GM12892 (cell line): ENCODE results near the gene EHBP1. TPM values are rescaled to one million over a fixed set of nuclear protein-coding genes. Genes with fewer than 3 reads are reported as not detected.

Experiments
- DNase-seq: peaks from one replicate; pipeline ENCODE4 v3.0.0; 2011; ENCODE audit not compliant: insufficient read length
- FAIRE-seq: peaks from 2 replicates; lab custom pipeline; 2011; peaks lifted over from hg19 to GRCh38; lab: Jason Lieb, UNC
- POLR2A ChIP-seq: IDR thresholded peaks from 2 replicates; pipeline ENCODE4 v1.6.1; 2011; ENCODE audit warnings: low read depth, low read length, control low read depth
- POLR2AphosphoS5 ChIP-seq: IDR thresholded peaks from 2 replicates; pipeline ENCODE4 v1.6.1; 2011; ENCODE audit warnings: low read depth, low read length, control low read depth
- TAF1 ChIP-seq: IDR thresholded peaks from 2 replicates; pipeline ENCODE4 v1.6.1; 2011; ENCODE audit warnings: low read depth, mild to moderate bottlenecking, control low read depth, low read length, borderline replicate concordance
- polyA plus RNA-seq: library from polyadenylated mRNA; unstranded; fragments of >200 nt; gene quantifications from one replicate; pipeline ENCODE4 v1.2.1, GENCODE V29; 2012; ENCODE audit warnings: missing spikeins, inconsistent platforms; ENCODE audit not compliant: missing spikeins

Gene EHBP1
- 13.9 TPM for polyA plus RNA-seq

DNA sequence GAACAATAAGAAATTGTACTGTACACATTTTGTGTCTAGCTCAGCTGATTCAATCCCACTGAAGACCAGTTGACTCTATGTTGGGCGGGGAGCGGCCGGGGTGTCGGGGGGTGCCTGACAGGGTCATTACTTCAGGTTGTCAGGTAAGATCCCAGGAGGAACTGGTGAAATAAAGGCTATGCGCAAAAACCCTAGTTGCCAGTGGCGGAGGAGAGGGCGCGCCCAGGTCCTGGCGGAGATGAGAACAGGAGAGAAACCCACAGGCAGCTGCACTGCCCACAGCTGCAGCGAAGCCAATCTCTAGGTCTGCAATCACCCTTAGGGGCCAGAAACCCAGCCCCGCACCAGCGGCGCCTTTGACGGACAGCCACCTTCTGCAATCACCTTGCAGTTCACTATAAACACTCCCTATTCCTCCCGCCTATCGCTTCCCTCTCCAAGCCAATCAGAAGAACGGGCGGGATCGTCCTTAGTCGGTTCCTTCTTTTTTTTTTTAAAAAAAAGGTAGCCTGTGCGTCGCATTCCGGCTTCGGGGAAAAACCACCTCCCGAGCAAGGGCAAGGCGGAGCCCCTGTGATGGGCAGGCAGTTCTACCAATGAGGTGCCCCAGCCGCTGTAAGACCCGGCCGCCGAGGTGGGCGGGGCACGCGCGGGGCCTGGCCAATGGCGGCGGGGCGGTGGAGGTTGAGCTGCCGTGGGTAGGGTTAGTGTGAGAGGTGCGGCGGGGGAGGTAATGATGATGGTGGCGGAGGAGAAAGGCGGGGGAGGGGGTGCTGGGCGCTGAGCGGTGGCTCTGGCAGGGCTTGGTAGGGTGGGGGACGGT is at the start of gene EHBP1:
TSS of gene EHBP1 (plus strand) at position 707 of the 823 bp plus-strand sequence. CDS start 1,479 bp downstream, outside the sequence.
- FAIRE-seq, result peak; percentile 96

DNA sequence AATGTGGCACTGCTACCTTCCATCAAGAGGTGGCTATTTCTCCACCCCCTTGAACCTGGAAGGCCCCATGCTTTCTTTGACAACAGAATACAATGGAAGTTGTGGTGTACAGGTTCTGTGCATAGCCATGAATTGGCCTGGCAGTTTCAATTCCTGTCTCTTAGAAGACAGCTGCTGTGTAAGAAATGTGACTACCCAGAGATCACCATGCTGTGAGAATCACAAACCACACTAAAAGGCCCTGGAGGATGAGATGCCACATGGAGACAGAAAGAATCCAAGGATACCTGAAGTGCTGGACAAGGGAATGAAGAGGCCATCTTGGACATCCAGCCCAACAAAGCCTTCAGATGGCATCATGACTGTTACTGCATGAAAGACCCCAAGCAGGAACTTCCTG is 47.7 kb upstream of the EHBP1 start:
- no peak for FAIRE-seq
- no peak for DNase-seq
- TF ChIP-seq POLR2A (no peak), TAF1 (no peak), POLR2AphosphoS5 (no peak)

More for the DNA sequence above, at the start of gene EHBP1:
- TF ChIP-seq POLR2A, result peak; percentile 83
- TF ChIP-seq POLR2AphosphoS5, result peak; percentile 62
- peak; percentile 54; the same call in 1 of the 2 replicates for TF ChIP-seq TAF1
- peak; percentile 89 for DNase-seq

DNA sequence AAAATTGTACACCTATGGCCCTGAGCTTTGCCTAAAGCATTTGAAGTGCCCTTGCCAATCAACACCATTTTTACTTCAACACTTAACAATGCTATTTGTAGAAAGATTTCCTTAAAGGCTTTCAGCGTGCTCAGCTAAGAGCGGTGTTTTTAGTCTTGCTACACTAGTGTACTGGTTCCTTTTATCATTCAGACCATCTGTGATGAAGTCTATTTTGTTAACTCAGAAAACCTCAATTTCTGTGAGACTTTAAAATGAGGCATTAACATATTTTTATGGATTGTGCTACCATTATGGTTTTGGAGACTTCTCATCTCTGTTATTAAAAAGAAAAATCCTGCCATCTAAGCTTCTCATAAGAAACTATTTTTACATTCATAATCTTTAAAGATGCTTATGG is 46.6 kb upstream of the EHBP1 start:
- FAIRE-seq, result no peak
- no peak for TF ChIP-seq POLR2AphosphoS5
- TF ChIP-seq TAF1, result no peak
- no peak for TF ChIP-seq POLR2A
- no peak for DNase-seq

DNA sequence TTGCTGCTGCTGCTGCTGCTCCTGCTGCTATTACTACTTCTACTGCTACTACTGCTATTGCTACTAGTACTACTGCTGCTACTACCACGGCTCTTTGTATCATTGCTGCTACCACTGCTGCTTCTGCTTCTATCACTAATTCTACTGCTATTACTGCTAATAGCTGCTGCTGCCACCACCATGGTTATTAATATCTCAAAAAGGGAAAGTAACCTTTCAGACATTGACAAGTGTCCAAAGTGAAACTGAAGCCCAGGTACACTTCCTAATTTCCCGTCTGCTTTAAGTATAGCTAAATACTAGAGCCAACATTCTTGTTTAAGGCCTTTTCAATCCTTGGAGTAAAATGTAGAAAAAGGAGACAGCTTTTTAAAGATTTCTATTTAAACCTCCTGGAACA is 45.4 kb upstream of the EHBP1 start:
- FAIRE-seq (peak; percentile 92), DNase-seq (peak; percentile 7)
- TF ChIP-seq POLR2A, result no peak
- TF ChIP-seq POLR2AphosphoS5, result no peak

DNA sequence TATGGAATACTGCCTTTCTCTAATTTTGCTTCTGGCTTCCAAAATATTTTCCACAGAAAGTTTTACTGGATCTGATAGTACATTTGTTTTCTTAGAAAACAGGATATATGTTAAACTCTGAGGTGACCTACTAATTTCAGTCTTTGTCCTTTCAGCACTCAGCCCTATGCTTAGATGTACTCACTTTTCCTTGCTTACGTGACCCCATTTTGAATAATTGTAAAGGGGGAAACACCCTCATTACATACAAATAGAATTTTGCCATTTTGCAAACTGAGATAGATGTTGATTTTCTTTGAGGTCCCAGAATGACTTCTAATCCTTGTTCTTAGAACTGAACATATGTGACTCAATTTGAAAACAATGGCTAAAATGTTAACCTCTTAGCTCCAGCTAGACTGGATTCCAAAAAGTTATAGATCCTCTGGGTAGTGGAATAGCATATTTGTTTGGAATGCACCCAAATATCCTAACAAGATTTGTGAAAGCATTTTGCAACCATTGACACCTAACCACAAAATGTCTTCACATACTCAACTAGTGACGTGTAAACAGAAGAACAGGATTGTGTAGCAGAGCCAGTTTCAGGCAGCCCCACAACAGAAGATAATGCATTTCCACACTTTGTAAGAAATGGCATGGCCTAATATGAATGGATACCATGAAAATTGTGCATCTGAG is 44.8 kb upstream of the EHBP1 start:
- TF ChIP-seq TAF1 (no peak), POLR2AphosphoS5 (no peak), POLR2A (no peak)
- FAIRE-seq (peak; percentile 86), DNase-seq (no peak)

- DNase-seq (no peak), FAIRE-seq (no peak)
- TF ChIP-seq TAF1 (no peak), POLR2AphosphoS5 (no peak)
Measured at GRCh38 chr2:62661263-62661635, 44.3 kb upstream of the EHBP1 start.

GRCh38 chr2:62662131-62662530 is 43.4 kb upstream of the EHBP1 start:
- no peak for FAIRE-seq
- no peak for DNase-seq

GRCh38 chr2:62662554-62662953 is 43.0 kb upstream of the EHBP1 start:
- TF ChIP-seq POLR2A (no peak), POLR2AphosphoS5 (no peak), TAF1 (no peak)
- FAIRE-seq, result no peak
- DNase-seq, result no peak

More at GRCh38 chr2:62662131-62662530, 43.4 kb upstream of the EHBP1 start:
- TF ChIP-seq TAF1 (no peak), POLR2AphosphoS5 (no peak), POLR2A (no peak)

DNA sequence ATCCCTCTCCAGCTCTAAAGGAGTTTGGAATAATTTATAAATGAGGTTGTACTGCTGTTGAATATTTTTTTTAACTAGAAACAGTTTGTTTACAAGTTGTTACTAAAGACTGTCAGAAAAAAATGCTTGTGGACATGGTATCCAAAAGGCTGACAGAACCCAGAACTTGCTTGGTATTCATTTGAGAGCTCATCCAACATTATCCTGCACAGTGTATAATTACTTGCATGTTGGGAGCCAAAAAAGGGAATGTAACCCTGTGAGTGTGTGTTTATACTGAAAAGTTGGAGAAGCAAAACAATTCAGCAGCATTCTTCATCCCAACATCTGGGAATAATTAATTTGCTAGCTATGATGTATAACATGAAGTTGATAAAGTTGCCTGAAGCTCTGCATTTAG is 42.1 kb upstream of the EHBP1 start:
- DNase-seq (no peak), FAIRE-seq (no peak)
- TF ChIP-seq POLR2A (no peak), POLR2AphosphoS5 (no peak), TAF1 (no peak)

- TF ChIP-seq POLR2A, result no peak
- TF ChIP-seq TAF1, result no peak
- TF ChIP-seq POLR2AphosphoS5, result no peak
- DNase-seq (no peak), FAIRE-seq (no peak)
Measured at GRCh38 chr2:62663920-62664795, 41.4 kb upstream of the EHBP1 start.

GRCh38 chr2:62665446-62665845 is 40.1 kb upstream of the EHBP1 start:
- TF ChIP-seq POLR2A, result no peak
- FAIRE-seq, result no peak
- DNase-seq, result no peak

GRCh38 chr2:62669180-62669579 is 36.3 kb upstream of the EHBP1 start:
- FAIRE-seq (no peak), DNase-seq (no peak)
- no peak for TF ChIP-seq POLR2AphosphoS5
- TF ChIP-seq TAF1, result no peak
- no peak for TF ChIP-seq POLR2A
